ENCODE data around the gene PROC.

The PROC gene

GRCh38 chr2:127419112-127419430, 844 bp downstream of the PROC start:
- TF ChIP-seq, protein P1, sequence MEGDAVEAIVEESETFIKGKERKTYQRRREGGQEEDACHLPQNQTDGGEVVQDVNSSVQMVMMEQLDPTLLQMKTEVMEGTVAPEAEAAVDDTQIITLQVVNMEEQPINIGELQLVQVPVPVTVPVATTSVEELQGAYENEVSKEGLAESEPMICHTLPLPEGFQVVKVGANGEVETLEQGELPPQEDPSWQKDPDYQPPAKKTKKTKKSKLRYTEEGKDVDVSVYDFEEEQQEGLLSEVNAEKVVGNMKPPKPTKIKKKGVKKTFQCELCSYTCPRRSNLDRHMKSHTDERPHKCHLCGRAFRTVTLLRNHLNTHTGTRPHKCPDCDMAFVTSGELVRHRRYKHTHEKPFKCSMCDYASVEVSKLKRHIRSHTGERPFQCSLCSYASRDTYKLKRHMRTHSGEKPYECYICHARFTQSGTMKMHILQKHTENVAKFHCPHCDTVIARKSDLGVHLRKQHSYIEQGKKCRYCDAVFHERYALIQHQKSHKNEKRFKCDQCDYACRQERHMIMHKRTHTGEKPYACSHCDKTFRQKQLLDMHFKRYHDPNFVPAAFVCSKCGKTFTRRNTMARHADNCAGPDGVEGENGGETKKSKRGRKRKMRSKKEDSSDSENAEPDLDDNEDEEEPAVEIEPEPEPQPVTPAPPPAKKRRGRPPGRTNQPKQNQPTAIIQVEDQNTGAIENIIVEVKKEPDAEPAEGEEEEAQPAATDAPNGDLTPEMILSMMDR (IDR thresholded peaks at IDR 0.05; ENCODE audit: low read depth, low read length, missing control alignments) = no peak
- in situ Hi-C loops (cut with HindIII; ENCODE audit: low sequenced_read_pairs) = no loop called here
- H3K4me3 ChIP-seq (ENCODE audit: low read depth, low read length) = no peak overlapping the region
- no peak for DNase-seq (ENCODE audit: low read depth)

DNA sequence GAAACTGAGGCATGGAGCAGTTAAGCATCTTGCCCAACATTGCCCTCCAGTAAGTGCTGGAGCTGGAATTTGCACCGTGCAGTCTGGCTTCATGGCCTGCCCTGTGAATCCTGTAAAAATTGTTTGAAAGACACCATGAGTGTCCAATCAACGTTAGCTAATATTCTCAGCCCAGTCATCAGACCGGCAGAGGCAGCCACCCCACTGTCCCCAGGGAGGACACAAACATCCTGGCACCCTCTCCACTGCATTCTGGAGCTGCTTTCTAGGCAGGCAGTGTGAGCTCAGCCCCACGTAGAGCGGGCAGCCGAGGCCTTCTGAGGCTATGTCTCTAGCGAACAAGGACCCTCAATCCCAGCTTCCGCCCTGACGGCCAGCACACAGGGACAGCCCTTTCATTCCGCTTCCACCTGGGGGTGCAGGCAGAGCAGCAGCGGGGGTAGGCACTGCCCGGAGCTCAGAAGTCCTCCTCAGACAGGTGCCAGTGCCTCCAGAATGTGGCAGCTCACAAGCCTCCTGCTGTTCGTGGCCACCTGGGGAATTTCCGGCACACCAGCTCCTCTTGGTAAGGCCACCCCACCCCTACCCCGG, 1.3 kb downstream of the PROC start:
- no peak for DNase-seq (ENCODE audit: low read depth)
- no peak overlapping the region for H3K4me3 ChIP-seq (ENCODE audit: low read depth, low read length)
- TF ChIP-seq, protein P1 (IDR thresholded peaks at IDR 0.05; ENCODE audit: low read depth, low read length, missing control alignments) = no peak
- in situ Hi-C loops (cut with HindIII; ENCODE audit: low sequenced_read_pairs) = no loop called here

GRCh38 chr2:127420039-127420864, 2.0 kb downstream of the PROC start:
- H3K4me3 ChIP-seq (ENCODE audit: low read depth, low read length) = no peak overlapping the region
- TF ChIP-seq, protein P1 (IDR thresholded peaks at IDR 0.05; ENCODE audit: low read depth, low read length, missing control alignments) = no peak
- in situ Hi-C loops (cut with HindIII; ENCODE audit: low sequenced_read_pairs) = no loop called here
- no peak for DNase-seq (ENCODE audit: low read depth)

- DNase-seq (ENCODE audit: low read depth) = no peak
- in situ Hi-C loops (cut with HindIII; ENCODE audit: low sequenced_read_pairs) = no loop called here
- no peak overlapping the region for H3K4me3 ChIP-seq (ENCODE audit: low read depth, low read length)
- TF ChIP-seq, protein P1 (IDR thresholded peaks at IDR 0.05; ENCODE audit: low read depth, low read length, missing control alignments) = no peak
Measured at GRCh38 chr2:127421116-127421800, 3.0 kb downstream of the PROC start.

- in situ Hi-C loops (cut with HindIII; ENCODE audit: low sequenced_read_pairs) = no loop called here
- no peak for DNase-seq (ENCODE audit: low read depth)
- TF ChIP-seq, protein P1 (IDR thresholded peaks at IDR 0.05; ENCODE audit: low read depth, low read length, missing control alignments) = no peak
- no peak overlapping the region for H3K4me3 ChIP-seq (ENCODE audit: low read depth, low read length)
Measured at GRCh38 chr2:127421871-127422558, 3.8 kb downstream of the PROC start.

Data from astrocyte of the cerebellum (primary cell).